Activated T-cell treated with anti-CD3 and anti-CD28 coated beads, Interleukin-2, amount 50 U/mL, for 48 hours (primary cell): ENCODE results near the gene ADI1.
"Not testable (repeated sequence)": the region's sequence is repeated elsewhere in the genome, so short reads cannot be mapped to it uniquely, and the experiment has no call there.

ENCODE experiments used
- DNase-seq, 2 experiments: peaks; one replicate each; pipeline ENCODE4 v3.0.0-alpha.2; 2020

The ADI1 gene

DNA sequence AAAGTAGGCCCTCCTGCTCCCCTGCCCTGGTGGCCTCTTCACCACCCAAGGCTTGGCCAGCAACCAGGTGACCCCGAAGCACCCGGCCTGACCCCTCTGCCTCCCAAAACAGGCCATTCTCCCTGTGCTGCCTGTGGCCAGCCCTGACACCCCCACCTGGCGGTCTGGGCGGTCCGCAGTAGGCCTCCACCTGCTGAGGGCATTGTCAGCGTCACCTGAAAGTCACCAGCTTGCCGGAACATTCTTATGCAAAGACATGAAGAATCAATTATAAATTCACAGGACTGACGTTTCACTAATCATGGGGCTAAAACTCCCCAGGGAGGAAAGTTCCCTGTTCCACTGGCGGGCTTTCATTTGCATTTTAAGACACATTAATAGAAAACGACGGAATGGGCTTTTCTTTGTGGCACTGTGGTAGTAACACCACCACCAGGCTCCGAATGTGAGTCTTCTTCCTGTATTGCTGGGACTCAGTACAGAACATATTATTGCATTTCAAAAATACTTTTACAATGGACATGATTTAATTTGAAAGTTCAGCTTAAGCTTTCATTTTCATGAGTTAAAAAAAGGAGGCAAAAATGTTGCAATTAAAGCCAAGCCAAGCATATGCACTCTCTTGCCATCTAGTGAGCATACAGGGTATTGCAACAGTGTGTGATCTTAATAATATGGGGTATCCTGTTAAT, 57.4 kb downstream of the ADI1 start:
- DNase-seq, result no peak

- no peak for DNase-seq
These were observed 58.2 kb downstream of the ADI1 start for GRCh38 chr2:3460831-3461800.

- DNase-seq, result no peak
These were observed 59.2 kb downstream of the ADI1 start for GRCh38 chr2:3460156-3460555.

DNA sequence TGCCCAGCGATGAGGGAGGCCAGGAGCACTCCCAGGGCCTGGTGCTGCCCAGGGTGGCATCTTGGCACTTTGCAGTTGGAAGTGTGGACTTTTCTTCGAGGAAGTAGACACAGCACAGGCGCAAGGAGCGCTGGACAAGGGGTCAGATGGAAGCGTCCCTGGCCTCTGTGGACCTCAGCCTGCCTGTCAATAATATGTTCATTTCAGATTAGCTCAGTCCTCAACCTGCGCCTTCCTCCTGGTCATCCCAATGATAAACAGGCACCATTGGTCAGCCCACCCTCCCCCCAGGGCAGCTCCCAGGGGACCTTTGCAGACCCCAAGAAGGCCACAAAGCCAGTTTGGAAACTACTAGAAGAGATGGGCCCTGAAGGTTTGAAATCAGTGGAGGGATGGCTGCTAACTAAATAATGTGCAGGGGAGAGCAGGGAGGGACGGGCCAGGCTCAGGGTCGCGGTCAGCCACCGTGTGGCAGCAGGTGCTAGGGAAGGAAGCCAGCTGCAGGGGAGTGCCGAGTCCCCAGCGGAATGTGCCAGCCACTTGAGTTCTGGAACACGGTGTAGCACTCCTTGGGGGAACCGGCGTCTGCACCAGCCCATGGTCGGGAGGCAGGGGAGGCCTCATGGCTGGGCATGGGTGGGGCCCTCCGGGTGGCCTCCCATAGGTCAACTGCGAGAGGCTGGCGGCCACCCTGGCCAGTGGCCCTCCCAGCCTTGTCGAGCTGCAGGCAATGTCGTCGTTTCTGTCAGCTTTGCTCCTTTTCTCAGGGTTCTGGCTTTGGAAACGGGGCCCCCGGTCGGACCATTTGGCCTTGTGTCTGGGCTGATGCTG, 59.9 kb downstream of the ADI1 start:
- no peak for DNase-seq

GRCh38 chr2:3458396-3459184, 60.7 kb downstream of the ADI1 start:
- no peak for DNase-seq

DNA sequence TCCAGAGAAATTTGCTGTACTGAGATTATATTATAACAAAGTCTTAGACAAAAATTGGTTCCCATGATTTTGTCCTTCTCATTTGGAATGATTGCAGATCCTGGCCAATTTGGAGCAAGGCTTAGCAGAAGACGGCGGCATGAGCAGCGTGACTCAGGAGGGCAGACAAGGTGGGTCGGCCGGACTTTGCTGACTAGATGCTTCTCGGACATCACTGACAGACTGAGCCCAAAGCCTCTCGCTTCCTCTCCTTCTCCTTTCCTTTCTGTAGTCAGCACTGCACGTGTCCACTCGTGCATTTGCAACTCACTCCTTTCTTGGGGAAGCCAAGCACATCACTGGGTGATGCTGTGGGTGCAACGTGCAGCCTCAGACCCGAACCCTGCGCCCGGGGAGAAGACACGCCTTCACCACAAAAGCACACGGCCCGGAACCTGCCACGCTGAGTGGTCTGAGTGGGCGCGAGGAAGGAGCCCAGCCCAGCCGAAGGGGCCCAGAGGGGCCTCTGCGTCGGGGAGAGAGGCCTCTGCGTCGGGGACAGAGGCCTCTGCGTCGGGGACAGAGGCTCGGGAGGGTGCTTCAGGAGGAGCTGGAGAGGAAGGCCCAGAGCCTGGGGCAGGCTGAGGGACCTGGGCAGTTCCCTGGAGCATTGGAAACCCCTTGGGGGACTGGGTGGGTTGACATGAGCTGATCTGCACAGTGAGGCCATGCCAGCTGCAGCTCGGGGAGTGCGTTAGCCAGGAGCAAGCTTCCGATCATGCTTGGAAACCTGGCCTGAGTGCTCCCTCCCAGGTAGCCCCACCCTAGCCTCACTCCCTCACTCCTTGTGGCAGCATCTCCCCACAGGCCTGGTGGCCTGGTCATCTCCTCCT, 61.6 kb downstream of the ADI1 start:
- DNase-seq, result no peak

- DNase-seq, result no peak
These were observed 63.2 kb downstream of the ADI1 start for GRCh38 chr2:3456125-3456524.

DNA sequence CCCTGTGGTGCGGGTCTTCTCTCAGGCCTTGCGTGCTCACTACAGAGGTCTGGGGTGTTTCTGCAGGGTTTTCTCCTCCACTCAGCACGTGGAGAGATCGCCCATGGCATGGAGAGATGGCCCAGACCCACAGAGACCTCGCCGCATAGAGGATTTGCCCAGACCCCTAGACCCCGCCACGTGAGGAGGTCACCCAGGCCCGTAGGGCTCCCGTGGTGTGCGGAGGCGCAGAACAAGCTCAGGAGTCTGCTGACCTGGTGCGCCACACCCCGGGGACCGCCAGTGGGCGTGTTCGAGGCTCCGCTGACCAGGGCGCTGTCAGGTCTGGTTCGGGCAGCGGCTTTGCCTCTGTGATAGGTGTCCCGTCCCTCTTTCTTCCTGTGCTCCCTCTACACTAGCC, 64.5 kb downstream of the ADI1 start:
- no peak for DNase-seq

- DNase-seq, result not testable (repeated sequence)
These were observed 65.3 kb downstream of the ADI1 start for GRCh38 chr2:3454005-3454404.

DNA sequence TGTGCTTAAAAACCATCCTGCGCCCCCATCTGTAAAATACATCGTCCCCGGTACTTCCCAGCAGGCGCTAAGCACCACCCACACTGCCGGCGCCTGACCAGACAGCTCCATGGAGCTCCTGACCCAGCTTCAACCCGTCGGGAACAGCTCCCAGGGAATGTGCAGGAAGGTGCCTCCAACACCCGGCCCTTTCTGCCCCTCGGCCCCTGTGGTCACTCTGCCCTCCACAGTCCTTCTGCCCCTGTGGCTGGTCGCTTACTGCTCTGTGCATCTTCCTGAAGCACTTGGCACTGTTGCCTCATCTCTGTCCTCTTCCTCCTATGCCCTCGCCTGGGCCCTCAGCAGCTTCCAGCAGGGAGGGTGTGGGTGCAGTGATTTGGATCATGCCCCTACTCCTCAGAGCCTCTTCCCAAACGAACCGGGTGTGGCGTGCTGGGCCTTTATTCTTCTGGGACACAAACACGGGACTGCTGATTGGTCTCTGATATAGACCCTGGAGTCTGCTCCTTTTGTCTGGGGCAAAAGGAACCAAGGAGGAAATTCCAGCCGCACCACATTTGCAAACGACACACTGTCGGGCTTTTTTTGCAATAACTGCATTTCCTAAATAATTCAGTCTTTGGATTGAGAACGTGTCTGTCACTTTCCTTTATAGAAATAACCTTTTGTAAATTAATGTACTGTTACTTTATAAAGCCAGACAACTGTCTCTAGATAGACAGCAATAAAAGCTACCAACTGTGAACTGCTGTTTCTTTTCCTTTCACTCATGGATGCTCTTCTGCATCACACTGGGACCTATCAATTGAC, 65.9 kb downstream of the ADI1 start:
- no peak for DNase-seq

GRCh38 chr2:3451926-3452671, 67.2 kb downstream of the ADI1 start:
- no peak for DNase-seq

- no peak for DNase-seq
These were observed 68.2 kb downstream of the ADI1 start for GRCh38 chr2:3451169-3451568.

DNA sequence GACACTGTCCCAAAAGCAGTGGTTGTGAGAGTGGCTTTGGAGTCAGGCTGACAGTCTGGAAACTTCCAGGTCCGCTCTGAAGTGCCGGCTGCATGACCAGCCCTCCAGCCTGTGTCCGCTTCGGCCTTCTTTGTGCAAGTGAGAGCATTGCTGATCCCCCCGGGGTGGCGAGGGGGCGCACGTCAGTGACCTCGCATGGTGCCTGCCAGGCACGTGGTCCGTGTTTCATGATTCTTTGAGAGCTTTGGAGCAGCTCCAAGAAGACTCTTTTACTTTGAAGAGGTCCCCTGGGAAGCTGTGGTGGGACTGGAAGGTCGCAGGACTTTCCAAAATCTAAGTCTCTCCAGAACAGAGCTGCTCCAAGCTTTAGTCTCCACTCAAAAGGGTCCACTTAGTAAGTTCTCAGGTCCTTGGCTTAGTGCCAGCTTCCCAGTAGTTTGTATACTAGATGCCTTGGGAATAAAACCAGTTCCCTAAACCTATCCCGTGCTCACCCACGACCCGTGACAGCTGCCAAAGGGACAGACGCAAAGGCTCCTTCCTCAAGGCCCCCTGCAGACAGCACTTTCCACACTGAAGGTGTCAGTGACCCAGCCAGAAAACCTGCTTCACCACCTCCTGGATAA, 68.8 kb downstream of the ADI1 start:
- no peak for DNase-seq

DNA sequence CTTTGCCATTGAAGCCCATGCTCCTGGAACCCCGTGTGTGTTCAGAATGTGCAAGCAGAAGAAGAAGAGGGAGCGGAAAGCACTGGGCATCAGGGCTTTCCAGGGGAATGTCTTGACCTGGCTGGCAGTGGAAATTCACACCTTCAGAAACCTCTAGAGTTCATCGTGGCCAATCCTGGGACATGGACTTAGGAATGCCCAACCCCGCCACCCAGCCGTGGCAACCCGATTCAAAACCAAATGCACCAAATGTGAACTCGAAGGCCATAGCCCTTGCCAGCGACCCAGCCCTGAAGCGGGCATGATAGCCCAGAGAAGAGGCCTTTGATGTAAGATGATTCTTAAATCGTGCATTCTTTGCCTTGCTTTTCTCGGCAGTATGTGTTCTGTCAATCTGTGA, 69.4 kb downstream of the ADI1 start:
- DNase-seq, result no peak

DNA sequence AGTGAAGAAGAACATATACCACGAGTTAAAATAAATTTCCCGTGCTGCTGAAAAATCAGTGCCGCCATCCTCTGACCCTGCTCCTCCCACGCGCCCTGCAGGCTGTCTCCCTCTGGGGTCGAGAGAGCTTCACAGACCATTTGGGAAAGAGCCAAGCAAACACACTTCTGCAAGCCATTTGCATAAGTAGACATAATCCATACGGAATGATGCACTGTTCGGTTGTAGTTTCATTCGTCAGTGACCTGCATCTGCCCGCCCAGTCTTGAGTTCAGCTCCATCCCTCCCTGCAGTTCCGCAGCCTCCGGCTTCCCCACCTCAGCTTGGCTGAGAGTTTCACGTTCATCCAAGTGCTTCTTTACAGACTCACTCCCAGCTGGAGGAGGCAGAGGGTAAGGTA, 70.2 kb downstream of the ADI1 start:
- DNase-seq, result no peak

DNA sequence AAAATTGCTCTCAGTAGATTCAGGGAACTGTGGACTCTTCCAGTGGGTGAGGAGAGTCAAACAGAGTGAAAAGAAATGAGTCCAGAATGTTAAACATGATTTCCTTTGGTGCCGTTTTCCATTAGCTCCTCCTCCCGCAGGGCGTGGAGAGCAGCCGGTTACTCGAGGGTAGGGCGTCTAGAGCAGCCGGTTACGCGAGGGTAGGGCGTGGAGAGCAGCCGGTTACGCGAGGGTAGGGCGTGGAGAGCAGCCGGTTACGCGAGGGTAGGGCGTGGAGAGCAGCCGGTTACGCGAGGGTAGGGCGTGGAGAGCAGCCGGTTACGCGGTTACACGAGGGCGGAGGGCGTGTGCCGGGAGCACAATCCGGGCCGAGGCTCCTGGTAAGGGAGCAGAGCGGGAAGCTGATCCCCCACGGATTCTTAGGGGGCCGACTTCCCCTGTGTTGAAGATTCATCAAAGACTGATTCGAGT, 70.9 kb downstream of the ADI1 start:
- not testable (repeated sequence) for DNase-seq

- no peak for DNase-seq
These were observed 71.5 kb downstream of the ADI1 start for GRCh38 chr2:3447789-3448317.
